Trophoblast cell (in vitro differentiated cells and primary cell): ENCODE measurements around the gene ABAT.
A peak's percentile ranks its signal among the peaks of the same experiment; 100 is the strongest.

Experiments
- DNase-seq, 2 donors: peaks; one replicate each; pipeline ENCODE4 v3.0.0-alpha.2; 2016
- H2AFZ ChIP-seq: 2 replicates; pipeline ENCODE4 v1.6.1; 2013; ENCODE audit warnings: low read length, moderate library complexity, mild to moderate bottlenecking; ENCODE audit not compliant: insufficient read depth, poor library complexity
- H2AK5ac ChIP-seq: 2 replicates; pipeline ENCODE4 v1.6.1; 2013; ENCODE audit warnings: mild to moderate bottlenecking, low read length
- H2BK120ac ChIP-seq: 2 replicates; pipeline ENCODE4 v1.6.1; 2013; ENCODE audit warnings: low read length, mild to moderate bottlenecking, moderate library complexity; ENCODE audit not compliant: insufficient read depth, poor library complexity
- H2BK12ac ChIP-seq: 2 replicates; pipeline ENCODE4 v1.6.1; 2013; ENCODE audit warnings: mild to moderate bottlenecking, low read length, moderate library complexity
- H2BK5ac ChIP-seq: 2 replicates; pipeline ENCODE4 v1.6.1; 2013; ENCODE audit warnings: low read length, low read depth, moderate library complexity, mild to moderate bottlenecking; ENCODE audit not compliant: poor library complexity
- H3K14ac ChIP-seq: 2 replicates; pipeline ENCODE4 v1.6.1; 2013; ENCODE audit warnings: mild to moderate bottlenecking, low read length
- H3K18ac ChIP-seq: 2 replicates; pipeline ENCODE4 v1.6.1; 2013; ENCODE audit warnings: mild to moderate bottlenecking, low read length
- H3K23ac ChIP-seq: 2 replicates; pipeline ENCODE4 v1.6.1; 2013; ENCODE audit warnings: low read length
- H3K27ac ChIP-seq: 2 replicates; pipeline ENCODE4 v1.5.1; 2013; ENCODE audit warnings: low read depth, mild to moderate bottlenecking, inconsistent platforms, low read length, moderate library complexity
- H3K27me3 ChIP-seq: 2 replicates; pipeline ENCODE4 v1.6.1; 2013; ENCODE audit warnings: inconsistent platforms, mild to moderate bottlenecking, low read length, moderate library complexity; ENCODE audit not compliant: insufficient read depth
- H3K36me3 ChIP-seq, 2 experiments: 1 replicate in 1 of 2; 2 replicates in 1 of 2; pipeline ENCODE4 v1.6.1; 2013; ENCODE audit warnings: low read length in 2 of 2, mild to moderate bottlenecking in 2 of 2, moderate library complexity in 1 of 2; ENCODE audit not compliant: insufficient read depth in 2 of 2, control insufficient read depth in 1 of 2
- H3K4ac ChIP-seq: 2 replicates; pipeline ENCODE4 v1.6.1; 2013; ENCODE audit warnings: low read depth, mild to moderate bottlenecking, low read length, moderate library complexity
- H3K4me1 ChIP-seq, 2 experiments: 1 replicate in 1 of 2; 2 replicates in 1 of 2; pipeline ENCODE4 v1.6.1; 2013; ENCODE audit warnings: low read length in 2 of 2, mild to moderate bottlenecking in 2 of 2, moderate library complexity in 1 of 2; ENCODE audit not compliant: insufficient read depth in 2 of 2, control insufficient read depth in 1 of 2
- H3K4me2 ChIP-seq: 2 replicates; pipeline ENCODE4 v1.6.1; 2013; ENCODE audit warnings: inconsistent platforms, mild to moderate bottlenecking, low read length, moderate library complexity
- H3K4me3 ChIP-seq: 2 replicates; pipeline ENCODE4 v1.5.1; 2013; ENCODE audit warnings: mild to moderate bottlenecking, low read depth, low read length, inconsistent platforms
- H3K79me1 ChIP-seq: one replicate; pipeline ENCODE4 v1.6.1; 2013; ENCODE audit warnings: low read length
- H3K79me2 ChIP-seq: 2 replicates; pipeline ENCODE4 v1.6.1; 2013; ENCODE audit warnings: low read length, mild to moderate bottlenecking; ENCODE audit not compliant: control insufficient read depth, insufficient read depth, poor library complexity
- H3K9ac ChIP-seq: 2 replicates; pipeline ENCODE4 v1.6.1; 2013; ENCODE audit warnings: mild to moderate bottlenecking, low read length
- H3K9me3 ChIP-seq: 2 replicates; pipeline ENCODE4 v1.6.1; 2013; ENCODE audit warnings: low read depth, mild to moderate bottlenecking, control low read depth, inconsistent platforms, low read length; ENCODE audit not compliant: insufficient read depth
- H4K12ac ChIP-seq: 2 replicates; pipeline ENCODE4 v1.6.1; 2013; ENCODE audit warnings: low read depth, mild to moderate bottlenecking, low read length, moderate library complexity
- H4K8ac ChIP-seq: 2 replicates; pipeline ENCODE4 v1.6.1; 2013; ENCODE audit warnings: low read depth, mild to moderate bottlenecking, low read length, moderate library complexity
- H4K91ac ChIP-seq: one replicate; pipeline ENCODE4 v1.6.1; 2013; ENCODE audit warnings: low read depth, mild to moderate bottlenecking, low read length, moderate library complexity
- whole genome bisulfite sequencing: extraction: QIAGEN DNeasy Blood & Tissue Kit; methylation state at CpG from one replicate; pipeline ENCODE4 v1.1.7; 2013; ENCODE audit warnings: missing lambda C conversion rate; ENCODE audit not compliant: insufficient read length, insufficient coverage; ENCODE audit errors: extremely low coverage; 5-methylcytosine and 5-hydroxymethylcytosine counted together

The ABAT gene

GRCh38 chr16:8776129-8776584 lies 101.7 kb downstream of the ABAT start:
- Histone ChIP-seq H3K79me2 (no peaks in the 10 kb centered on the region), H4K8ac (no peak overlapping the region), H2BK5ac (no peak overlapping the region), H3K27me3 (no peaks in the 10 kb centered on the region), H3K36me3 (no peaks in the 10 kb centered on the region), H2BK12ac (no peak overlapping the region), H3K4me2 (no peak overlapping the region), H2AK5ac (no peak overlapping the region), H3K14ac (no peak overlapping the region), H2AFZ (no peak overlapping the region), H3K79me1 (no peaks in the 10 kb centered on the region), H4K12ac (no peak overlapping the region), H4K91ac (no peak overlapping the region), H3K27ac (no peak overlapping the region), H3K9me3 (peaks cover 4% of the 10 kb centered on the region), H3K23ac (no peak overlapping the region), H3K4me3 (no peak overlapping the region), H3K18ac (no peak overlapping the region), H3K4ac (no peak overlapping the region), H3K4me1 (no peaks in the 10 kb centered on the region), H2BK120ac (no peak overlapping the region), H3K9ac (no peak overlapping the region)
- peak in 1 of 2 donors; percentile 50 for DNase-seq
- no CpG with 5 or more reads among the region's 12 CpGs for WGBS

GRCh38 chr16:8777217-8777616 lies 102.8 kb downstream of the ABAT start:
- Histone ChIP-seq H3K36me3 (no peaks in the 10 kb centered on the region), H3K9ac (no peak overlapping the region), H3K23ac (no peak overlapping the region), H3K27ac (no peak overlapping the region), H3K14ac (no peak overlapping the region), H2AFZ (no peak overlapping the region), H3K18ac (no peak overlapping the region), H4K91ac (no peak overlapping the region), H3K4ac (no peak overlapping the region), H3K9me3 (peaks cover 4% of the 10 kb centered on the region), H2BK5ac (no peak overlapping the region), H2AK5ac (no peak overlapping the region), H3K4me2 (no peak overlapping the region), H3K4me3 (no peak overlapping the region), H2BK120ac (no peak overlapping the region), H3K4me1 (no peaks in the 10 kb centered on the region), H2BK12ac (no peak overlapping the region), H3K27me3 (no peaks in the 10 kb centered on the region), H3K79me2 (no peaks in the 10 kb centered on the region), H4K12ac (no peak overlapping the region), H4K8ac (no peak overlapping the region), H3K79me1 (no peaks in the 10 kb centered on the region)
- DNase-seq: no peak
- WGBS: no CpG with 5 or more reads among the region's 7 CpGs

GRCh38 chr16:8781797-8782196 lies 107.4 kb downstream of the ABAT start:
- Histone ChIP-seq H3K36me3 (no peaks in the 10 kb centered on the region), H3K4ac (no peak overlapping the region), H2BK12ac (no peak overlapping the region), H3K4me3 (no peak overlapping the region), H3K9me3 (peaks cover 3% of the 10 kb centered on the region), H2AFZ (no peak overlapping the region), H2AK5ac (no peak overlapping the region), H3K79me2 (no peaks in the 10 kb centered on the region), H3K4me1 (no peaks in the 10 kb centered on the region), H4K8ac (no peak overlapping the region), H3K23ac (no peak overlapping the region), H4K12ac (no peak overlapping the region), H3K27ac (no peak overlapping the region), H3K27me3 (no peaks in the 10 kb centered on the region), H3K9ac (no peak overlapping the region), H3K14ac (no peak overlapping the region), H2BK120ac (no peak overlapping the region), H3K18ac (no peak overlapping the region), H2BK5ac (no peak overlapping the region), H3K79me1 (no peaks in the 10 kb centered on the region), H4K91ac (no peak overlapping the region), H3K4me2 (no peak overlapping the region)
- DNase-seq: no peak
- no CpG with 5 or more reads among the region's 8 CpGs for WGBS

- no peak overlapping the region for H3K23ac ChIP-seq
- no peak overlapping the region for H2BK120ac ChIP-seq
- H3K36me3 ChIP-seq: no peaks in the 10 kb centered on the region
- H3K27me3 ChIP-seq: no peaks in the 10 kb centered on the region
- H2BK5ac ChIP-seq: no peak overlapping the region
- H3K9ac ChIP-seq: no peak overlapping the region
- H3K4me3 ChIP-seq: no peak overlapping the region
- H3K14ac ChIP-seq: no peak overlapping the region
- H3K27ac ChIP-seq: no peak overlapping the region
- H3K18ac ChIP-seq: no peak overlapping the region
- no peak overlapping the region for H2AK5ac ChIP-seq
- H3K4me1 ChIP-seq: no peaks in the 10 kb centered on the region
- no peak overlapping the region for H2AFZ ChIP-seq
- H4K12ac ChIP-seq: no peak overlapping the region
- H3K79me2 ChIP-seq: no peaks in the 10 kb centered on the region
- no peak overlapping the region for H4K8ac ChIP-seq
- H3K4ac ChIP-seq: no peak overlapping the region
- no peak overlapping the region for H4K91ac ChIP-seq
- DNase-seq: no peak
- no CpG with 5 or more reads among the region's 6 CpGs for WGBS
- H3K4me2 ChIP-seq: no peak overlapping the region
- H3K79me1 ChIP-seq: no peaks in the 10 kb centered on the region
- H3K9me3 ChIP-seq: peaks cover 2% of the 10 kb centered on the region
- no peak overlapping the region for H2BK12ac ChIP-seq
Observed at GRCh38 chr16:8782673-8783072, 108.3 kb downstream of the ABAT start.
